Brain microvascular endothelial cell (primary cell): ENCODE data around the gene KYAT1.

Source experiments
- DNase-seq: peaks from one replicate; pipeline ENCODE4 v3.0.0-alpha.2; 2020
- H3K27ac ChIP-seq: fragments of 250-450 bp; sonication (Bioruptor Pico); 2 replicates; pipeline ENCODE4 v1.5.1; 2020; ENCODE audit warnings: mild to moderate bottlenecking, moderate library complexity
- H3K27me3 ChIP-seq: fragments of 250-450 bp; sonication (Bioruptor Pico); replicated peaks from 2 replicates; pipeline ENCODE4 v1.5.1; 2020; ENCODE audit warnings: mild to moderate bottlenecking
- H3K36me3 ChIP-seq: fragments of 250-450 bp; sonication (Bioruptor Pico); replicated peaks from 2 replicates; pipeline ENCODE4 v1.5.1; 2020; ENCODE audit warnings: mild to moderate bottlenecking
- H3K4me3 ChIP-seq: 2 replicates; pipeline ENCODE4 v1.5.1; 2011; ENCODE audit warnings: low read depth, mild to moderate bottlenecking, control low read depth, low read length, moderate library complexity
- CTCF ChIP-seq: IDR thresholded peaks from 2 replicates; pipeline ENCODE4 v1.5.1; 2011; ENCODE audit warnings: low read depth, mild to moderate bottlenecking, moderate library complexity, low read length, control low read depth, inconsistent platforms; ENCODE audit errors: missing control alignments
- in situ Hi-C: cut with HindIII; loops from 2 replicates; pipeline ENCODE4 v1.10.0; 2017; ENCODE audit warnings: low sequenced_read_pairs, low pct_ligation_motif_present

The KYAT1 gene

GRCh38 chr9:128835246-128836210 is 46.2 kb downstream of the KYAT1 start:
- no peak for TF ChIP-seq CTCF
- Histone ChIP-seq H3K36me3 (no peaks in the 10 kb centered on the region), H3K4me3 (no peak overlapping the region), H3K27me3 (no peaks in the 10 kb centered on the region), H3K27ac (no peak overlapping the region)
- DNase-seq = no peak
- in situ Hi-C loops = no loop called here

GRCh38 chr9:128833696-128834095 is 48.1 kb downstream of the KYAT1 start:
- H3K36me3 ChIP-seq = no peaks in the 10 kb centered on the region
- no peak overlapping the region for H3K4me3 ChIP-seq
- H3K27ac ChIP-seq = no peak overlapping the region
- no peak for TF ChIP-seq CTCF
- DNase-seq = no peak
- in situ Hi-C loops = no loop called here
- no peaks in the 10 kb centered on the region for H3K27me3 ChIP-seq

GRCh38 chr9:128829477-128830251 is 52.1 kb downstream of the KYAT1 start, which contains the start of gene SPOUT1:
SPOUT1 (minus strand) TSS chr9:128829794; CDS start chr9:128829780, 14 bp downstream.
- no peaks in the 10 kb centered on the region for H3K27me3 ChIP-seq
- peak within 1 kb of the TSS; percentile 87 for H3K4me3 ChIP-seq
- H3K36me3 ChIP-seq = peaks cover 26% of the 10 kb centered on the region
- TF ChIP-seq CTCF = no peak
- in situ Hi-C loops = no loop called here
- peak; percentile 85 for DNase-seq
- peak within 1 kb of the TSS; percentile 25 for H3K27ac ChIP-seq

- no peak for TF ChIP-seq CTCF
- Histone ChIP-seq H3K27me3 (no peaks in the 10 kb centered on the region), H3K36me3 (peaks cover 34% of the 10 kb centered on the region), H3K4me3 (peak overlapping the region; percentile 87), H3K27ac (peak overlapping the region; percentile 25)
- DNase-seq = no peak
- in situ Hi-C loops = no loop called here
These were observed 52.9 kb downstream of the KYAT1 start for GRCh38 chr9:128828719-128829452.

GRCh38 chr9:128828267-128828666 is 53.5 kb downstream of the KYAT1 start:
- H3K27me3 ChIP-seq = no peaks in the 10 kb centered on the region
- in situ Hi-C loops = no loop called here
- DNase-seq = no peak
- H3K4me3 ChIP-seq = no peak overlapping the region
- peaks cover 40% of the 10 kb centered on the region for H3K36me3 ChIP-seq
- no peak overlapping the region for H3K27ac ChIP-seq
- TF ChIP-seq CTCF = no peak
